GM12878 (cell line): ENCODE results near the gene EHD4. TPM values are rescaled to one million over a fixed set of nuclear protein-coding genes. Genes with fewer than 3 reads are reported as not detected.

ENCODE experiments used
- ATAC-seq: fragments of 200-7000 bp; cut with Tn5 transposase; 3 replicates; pipeline ENCODE4 v1.9.1; 2020; ENCODE audit warnings: mild to moderate bottlenecking, moderate library complexity
- BruUV-seq: library from RNA; stranded (reverse); fragments of 400-500 nt; replicated peaks from 2 replicates; lab custom pipeline; 2021; lab: Mats Ljungman, UMichigan
- CTCF ChIA-PET: fragments of 300-600 bp; sonication (Branson Sonifier 250); formaldehyde crosslinking; extraction: SDS; loops from one replicate; lab custom pipeline; 2021; ENCODE audit warnings: inconsistent platforms; lab: Yijun Ruan, JAX
- POLR2A ChIA-PET: fragments of 350-600 bp; formaldehyde crosslinking; extraction: SDS; loops from one replicate; lab custom pipeline; 2021; ENCODE audit warnings: inconsistent platforms; lab: Charles Lee
- RAD21 ChIA-PET: fragments of 300-600 bp; sonication (Branson Sonifier 250); formaldehyde crosslinking; loops from one replicate; lab custom pipeline; 2023; ENCODE audit warnings: antibody characterized with exemption; ENCODE audit not compliant: unreplicated experiment; lab: Charles Lee
- SMC1A ChIA-PET: fragments of 300-600 bp; sonication (Branson Sonifier 250); formaldehyde crosslinking; loops from one replicate; lab custom pipeline; 2023; ENCODE audit not compliant: unreplicated experiment, uncharacterized antibody; lab: Charles Lee
- DNase-seq: peaks from one replicate; pipeline ENCODE4 v3.0.0-alpha.2; 2011; ENCODE audit warnings: low read depth, low spot score
- FAIRE-seq: peaks from 3 replicates; lab custom pipeline; 2011; peaks lifted over from hg19 to GRCh38; lab: Jason Lieb, UNC
- H2AFZ ChIP-seq: 2 replicates; pipeline ENCODE4 v1.6.0; 2011; ENCODE audit warnings: low read depth, low read length, control low read depth; ENCODE audit not compliant: control insufficient read depth
- H3K27ac ChIP-seq: 2 replicates; pipeline ENCODE4 v1.5.1; 2011; ENCODE audit warnings: control low read depth; ENCODE audit not compliant: control insufficient read depth, insufficient read depth
- H3K27me3 ChIP-seq, 2 experiments: replicated peaks in 1 of 2; 2 replicates each; pipeline versions ENCODE4 v1.6.0 to v1.6.1; 2011; ENCODE audit warnings: low read length in 1 of 2; ENCODE audit not compliant: control insufficient read depth in 2 of 2, insufficient read depth in 2 of 2
- H3K36me3 ChIP-seq, 2 experiments: 2 replicates each; pipeline ENCODE4 v1.5.1; 2011; ENCODE audit warnings: low read length in 1 of 2; ENCODE audit not compliant: control insufficient read depth in 2 of 2, insufficient read depth in 2 of 2
- H3K4me1 ChIP-seq: 2 replicates; pipeline ENCODE4 v1.6.1; 2011; ENCODE audit warnings: mild to moderate bottlenecking, low read length, moderate library complexity, mixed read lengths; ENCODE audit not compliant: control insufficient read depth, insufficient read depth
- H3K4me2 ChIP-seq: 2 replicates; pipeline ENCODE4 v1.6.0; 2011; ENCODE audit warnings: control low read depth; ENCODE audit not compliant: control insufficient read depth, insufficient read depth
- H3K4me3 ChIP-seq: fragments of 200-600 bp; sonication (generic); 2 replicates; pipeline ENCODE4 v1.5.1; 2016
- H3K79me2 ChIP-seq: 2 replicates; pipeline ENCODE4 v1.6.0; 2011; ENCODE audit warnings: low read length; ENCODE audit not compliant: control insufficient read depth, insufficient read depth
- H3K9ac ChIP-seq: 2 replicates; pipeline ENCODE4 v1.8.0; 2011; ENCODE audit warnings: low read length, control low read depth, mixed read lengths; ENCODE audit not compliant: control insufficient read depth, insufficient read depth
- H3K9me3 ChIP-seq: replicated peaks from 3 replicates; pipeline ENCODE4 v1.5.1; 2011; ENCODE audit warnings: mild to moderate bottlenecking, low read length; ENCODE audit not compliant: control insufficient read depth, insufficient read depth
- H4K20me1 ChIP-seq: 2 replicates; pipeline ENCODE4 v1.6.0; 2011; ENCODE audit not compliant: control insufficient read depth, insufficient read depth
- IKZF2 ChIP-seq, 2 experiments: fragments of 450-650 bp; IDR thresholded peaks; 2 replicates each; pipeline ENCODE4 v1.6.1; 2017; ENCODE audit warnings: mild to moderate bottlenecking in 2 of 2, moderate library complexity in 2 of 2
- KDM1A ChIP-seq: fragments of 200-600 bp; sonication (generic); IDR thresholded peaks from 2 replicates; pipeline ENCODE4 v1.6.1; 2016; ENCODE audit warnings: borderline replicate concordance
- KLF5 ChIP-seq: fragments of 450-650 bp; IDR thresholded peaks from 2 replicates; pipeline ENCODE4 v1.6.1; 2014; ENCODE audit warnings: mild to moderate bottlenecking; ENCODE audit not compliant: partially characterized antibody
- MTA3 ChIP-seq: IDR thresholded peaks from 2 replicates; pipeline ENCODE4 v1.6.1; 2012; ENCODE audit warnings: low read length, inconsistent platforms, borderline replicate concordance
- PAX5 ChIP-seq: IDR thresholded peaks from 2 replicates; pipeline ENCODE4 v1.6.1; 2011; ENCODE audit warnings: low read depth, low read length, borderline replicate concordance
- PAX8 ChIP-seq: fragments of 450-650 bp; IDR thresholded peaks from 2 replicates; pipeline ENCODE4 v1.6.1; 2017; ENCODE audit warnings: mild to moderate bottlenecking, moderate library complexity
- TBL1XR1 ChIP-seq: IDR thresholded peaks from 2 replicates; pipeline ENCODE4 v1.6.1; 2012; ENCODE audit warnings: low read depth, low read length, improper control_type of control experiment
- ZBED1 ChIP-seq: IDR thresholded peaks from 2 replicates; pipeline ENCODE4 v1.6.1; 2016; ENCODE audit warnings: borderline replicate concordance
- WGBS: methylation state at CpG from one replicate; pipeline ENCODE4 v1.1.6; 2016; ENCODE audit warnings: low lambda C conversion rate; ENCODE audit not compliant: insufficient replicate concordance, insufficient coverage; ENCODE audit errors: missing lambda C conversion rate; 5-methylcytosine and 5-hydroxymethylcytosine counted together
- in situ Hi-C: fragments of 300-500 bp; cut with MboI; formaldehyde crosslinking; loops from 9 replicates; pipeline ENCODE4 v1.14.3; 2018; ENCODE audit warnings: mixed read lengths
- intact Hi-C: fragments of 100-400 bp; cut with micrococcal nuclease; formaldehyde crosslinking; loops from one replicate; pipeline ENCODE4 v1.14.2; 2022; ENCODE audit not compliant: unreplicated experiment
- polyA plus RNA-seq, 11 experiments: library from polyadenylated mRNA; depleted of rRNA in 4 of 11; unstranded in 6 of 11; stranded (reverse) in 5 of 11; fragments of >200 nt; fragmentation: Nextera tagmentation in 4 of 11; fragmentation: Illumina TruSeq in 1 of 11; extraction: Ambion mirVana in 4 of 11; extraction: Trizol in 1 of 11; gene quantifications; 1 replicate in 1 of 11; 2 replicates in 10 of 11; pipeline versions ENCODE4 v1.2.1 to v1.2.3, GENCODE V29; 2011 to 2016; ENCODE audit warnings: inconsistent platforms in 2 of 11, missing spikeins in 2 of 11, low read depth in 1 of 11
- total RNA-seq, 4 experiments: library from RNA; depleted of rRNA in 3 of 4; stranded (reverse); fragments of >200 nt in 3 of 4; fragmentation: Illumina TruSeq in 1 of 4; extraction: Trizol in 1 of 4; gene quantifications; 2 replicates each; pipeline versions ENCODE4 v1.2.1 to v1.2.3, GENCODE V29; 2013 to 2021
- TF ChIP-seq, protein P1 (sequence below): fragments of 150-350 bp; IDR thresholded peaks from 2 replicates; pipeline ENCODE4 v1.6.1; 2014; ENCODE audit warnings: mild to moderate bottlenecking, low read depth, low read length
- TF ChIP-seq, protein P2 (sequence below): fragments of 450-650 bp; IDR thresholded peaks from 2 replicates; pipeline ENCODE4 v1.6.1; 2016; ENCODE audit warnings: mild to moderate bottlenecking, moderate library complexity, borderline replicate concordance
- TF ChIP-seq, protein P3 (sequence below): IDR thresholded peaks from 2 replicates; pipeline ENCODE4 v1.6.1; 2012; ENCODE audit warnings: low read depth, low read length, improper control_type of control experiment
- TF ChIP-seq, protein P4 (sequence below): IDR thresholded peaks from 2 replicates; pipeline ENCODE4 v1.6.1; 2012; ENCODE audit warnings: low read depth, low read length, improper control_type of control experiment
- TF ChIP-seq, protein P5 (sequence below): fragments of 450-650 bp; IDR thresholded peaks from 2 replicates; pipeline ENCODE4 v1.6.1; 2017; ENCODE audit warnings: mild to moderate bottlenecking

EHD4 gene
- total and polyA plus RNA-seq, 10 of the 15 experiments (the other 5 are each of a cell fraction or from before 2014, with no cell fraction given) = 4.2 to 62.9 (median 44.7) TPM

DNA sequence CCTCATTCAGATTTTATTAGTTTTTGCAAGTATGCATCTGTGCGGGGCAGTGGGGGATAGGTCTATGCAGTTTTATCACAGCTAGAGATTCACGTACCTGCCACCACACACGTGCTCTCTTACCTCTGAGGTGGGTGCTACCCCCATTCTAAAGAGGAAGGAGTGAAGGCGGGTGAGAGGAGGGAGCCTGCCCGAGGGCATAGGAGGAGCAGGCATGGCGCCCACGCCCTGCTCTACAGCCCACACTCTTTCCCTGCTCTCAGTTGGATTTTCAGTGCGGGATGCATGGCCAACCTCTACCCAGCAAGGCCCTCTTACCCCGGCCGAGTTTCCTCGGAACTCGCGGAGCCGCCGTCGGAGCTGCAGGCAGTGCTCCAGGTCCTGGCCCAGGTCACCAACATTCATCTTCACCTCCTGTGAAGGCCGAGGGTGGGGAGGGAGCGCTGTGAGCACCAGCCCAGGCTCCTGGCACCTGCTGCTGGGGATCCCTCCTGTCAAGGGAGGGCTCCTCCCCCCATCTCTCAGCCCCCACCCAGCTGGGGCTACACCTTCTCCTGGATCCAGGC, 106.8 kb downstream of the EHD4 start:
- H4K20me1 ChIP-seq = no peaks in the 10 kb centered on the region
- ATAC-seq = no peak
- H3K79me2 ChIP-seq = no peaks in the 10 kb centered on the region
- TF ChIP-seq KDM1A (no peak), TBL1XR1 (no peak), PAX5 (no peak), PAX8 (no peak), KLF5 (no peak), MTA3 (no peak), ZBED1 (no peak), IKZF2 (IDR thresholded peaks at IDR 0.05) (no peak)
- TF ChIP-seq, protein P1, sequence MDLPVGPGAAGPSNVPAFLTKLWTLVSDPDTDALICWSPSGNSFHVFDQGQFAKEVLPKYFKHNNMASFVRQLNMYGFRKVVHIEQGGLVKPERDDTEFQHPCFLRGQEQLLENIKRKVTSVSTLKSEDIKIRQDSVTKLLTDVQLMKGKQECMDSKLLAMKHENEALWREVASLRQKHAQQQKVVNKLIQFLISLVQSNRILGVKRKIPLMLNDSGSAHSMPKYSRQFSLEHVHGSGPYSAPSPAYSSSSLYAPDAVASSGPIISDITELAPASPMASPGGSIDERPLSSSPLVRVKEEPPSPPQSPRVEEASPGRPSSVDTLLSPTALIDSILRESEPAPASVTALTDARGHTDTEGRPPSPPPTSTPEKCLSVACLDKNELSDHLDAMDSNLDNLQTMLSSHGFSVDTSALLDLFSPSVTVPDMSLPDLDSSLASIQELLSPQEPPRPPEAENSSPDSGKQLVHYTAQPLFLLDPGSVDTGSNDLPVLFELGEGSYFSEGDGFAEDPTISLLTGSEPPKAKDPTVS = no peak
- TF ChIP-seq, protein P2, sequence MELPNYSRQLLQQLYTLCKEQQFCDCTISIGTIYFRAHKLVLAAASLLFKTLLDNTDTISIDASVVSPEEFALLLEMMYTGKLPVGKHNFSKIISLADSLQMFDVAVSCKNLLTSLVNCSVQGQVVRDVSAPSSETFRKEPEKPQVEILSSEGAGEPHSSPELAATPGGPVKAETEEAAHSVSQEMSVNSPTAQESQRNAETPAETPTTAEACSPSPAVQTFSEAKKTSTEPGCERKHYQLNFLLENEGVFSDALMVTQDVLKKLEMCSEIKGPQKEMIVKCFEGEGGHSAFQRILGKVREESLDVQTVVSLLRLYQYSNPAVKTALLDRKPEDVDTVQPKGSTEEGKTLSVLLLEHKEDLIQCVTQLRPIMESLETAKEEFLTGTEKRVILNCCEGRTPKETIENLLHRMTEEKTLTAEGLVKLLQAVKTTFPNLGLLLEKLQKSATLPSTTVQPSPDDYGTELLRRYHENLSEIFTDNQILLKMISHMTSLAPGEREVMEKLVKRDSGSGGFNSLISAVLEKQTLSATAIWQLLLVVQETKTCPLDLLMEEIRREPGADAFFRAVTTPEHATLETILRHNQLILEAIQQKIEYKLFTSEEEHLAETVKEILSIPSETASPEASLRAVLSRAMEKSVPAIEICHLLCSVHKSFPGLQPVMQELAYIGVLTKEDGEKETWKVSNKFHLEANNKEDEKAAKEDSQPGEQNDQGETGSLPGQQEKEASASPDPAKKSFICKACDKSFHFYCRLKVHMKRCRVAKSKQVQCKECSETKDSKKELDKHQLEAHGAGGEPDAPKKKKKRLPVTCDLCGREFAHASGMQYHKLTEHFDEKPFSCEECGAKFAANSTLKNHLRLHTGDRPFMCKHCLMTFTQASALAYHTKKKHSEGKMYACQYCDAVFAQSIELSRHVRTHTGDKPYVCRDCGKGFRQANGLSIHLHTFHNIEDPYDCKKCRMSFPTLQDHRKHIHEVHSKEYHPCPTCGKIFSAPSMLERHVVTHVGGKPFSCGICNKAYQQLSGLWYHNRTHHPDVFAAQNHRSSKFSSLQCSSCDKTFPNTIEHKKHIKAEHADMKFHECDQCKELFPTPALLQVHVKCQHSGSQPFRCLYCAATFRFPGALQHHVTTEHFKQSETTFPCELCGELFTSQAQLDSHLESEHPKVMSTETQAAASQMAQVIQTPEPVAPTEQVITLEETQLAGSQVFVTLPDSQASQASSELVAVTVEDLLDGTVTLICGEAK = no peak
- TF ChIP-seq, protein P3, sequence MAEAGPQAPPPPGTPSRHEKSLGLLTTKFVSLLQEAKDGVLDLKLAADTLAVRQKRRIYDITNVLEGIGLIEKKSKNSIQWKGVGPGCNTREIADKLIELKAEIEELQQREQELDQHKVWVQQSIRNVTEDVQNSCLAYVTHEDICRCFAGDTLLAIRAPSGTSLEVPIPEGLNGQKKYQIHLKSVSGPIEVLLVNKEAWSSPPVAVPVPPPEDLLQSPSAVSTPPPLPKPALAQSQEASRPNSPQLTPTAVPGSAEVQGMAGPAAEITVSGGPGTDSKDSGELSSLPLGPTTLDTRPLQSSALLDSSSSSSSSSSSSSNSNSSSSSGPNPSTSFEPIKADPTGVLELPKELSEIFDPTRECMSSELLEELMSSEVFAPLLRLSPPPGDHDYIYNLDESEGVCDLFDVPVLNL = no peak
- TF ChIP-seq, protein P4, sequence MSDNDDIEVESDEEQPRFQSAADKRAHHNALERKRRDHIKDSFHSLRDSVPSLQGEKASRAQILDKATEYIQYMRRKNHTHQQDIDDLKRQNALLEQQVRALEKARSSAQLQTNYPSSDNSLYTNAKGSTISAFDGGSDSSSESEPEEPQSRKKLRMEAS = no peak
- TF ChIP-seq, protein P5, sequence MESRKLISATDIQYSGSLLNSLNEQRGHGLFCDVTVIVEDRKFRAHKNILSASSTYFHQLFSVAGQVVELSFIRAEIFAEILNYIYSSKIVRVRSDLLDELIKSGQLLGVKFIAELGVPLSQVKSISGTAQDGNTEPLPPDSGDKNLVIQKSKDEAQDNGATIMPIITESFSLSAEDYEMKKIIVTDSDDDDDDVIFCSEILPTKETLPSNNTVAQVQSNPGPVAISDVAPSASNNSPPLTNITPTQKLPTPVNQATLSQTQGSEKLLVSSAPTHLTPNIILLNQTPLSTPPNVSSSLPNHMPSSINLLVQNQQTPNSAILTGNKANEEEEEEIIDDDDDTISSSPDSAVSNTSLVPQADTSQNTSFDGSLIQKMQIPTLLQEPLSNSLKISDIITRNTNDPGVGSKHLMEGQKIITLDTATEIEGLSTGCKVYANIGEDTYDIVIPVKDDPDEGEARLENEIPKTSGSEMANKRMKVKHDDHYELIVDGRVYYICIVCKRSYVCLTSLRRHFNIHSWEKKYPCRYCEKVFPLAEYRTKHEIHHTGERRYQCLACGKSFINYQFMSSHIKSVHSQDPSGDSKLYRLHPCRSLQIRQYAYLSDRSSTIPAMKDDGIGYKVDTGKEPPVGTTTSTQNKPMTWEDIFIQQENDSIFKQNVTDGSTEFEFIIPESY = no peak

More for the DNA sequence above, 106.8 kb downstream of the EHD4 start:
- Histone ChIP-seq H3K27me3 (no peaks in the 10 kb centered on the region; a peak in 1 of 4 replicates), H3K4me1 (no peaks in the 10 kb centered on the region), H3K4me3 (no peak overlapping the region), H3K9me3 (no peaks in the 10 kb centered on the region), H3K4me2 (no peak overlapping the region), H3K36me3 (no peaks in the 10 kb centered on the region), H3K9ac (no peak overlapping the region), H3K27ac (no peak overlapping the region), H2AFZ (no peak overlapping the region)
- ChIA-PET RAD21 (no interaction called here), CTCF (no interaction called here), SMC1A (no interaction called here), POLR2A (no interaction called here)
- in situ Hi-C loops (no loop called here), intact Hi-C loops (no loop called here)
- 49% methylated on average over 18 of the region's 18 CpGs for WGBS
- DNase-seq = no peak
- no peak for FAIRE-seq
- BruUV-seq = no TSS peak
